ENCODE data around the gene SNTB2.

DNA sequence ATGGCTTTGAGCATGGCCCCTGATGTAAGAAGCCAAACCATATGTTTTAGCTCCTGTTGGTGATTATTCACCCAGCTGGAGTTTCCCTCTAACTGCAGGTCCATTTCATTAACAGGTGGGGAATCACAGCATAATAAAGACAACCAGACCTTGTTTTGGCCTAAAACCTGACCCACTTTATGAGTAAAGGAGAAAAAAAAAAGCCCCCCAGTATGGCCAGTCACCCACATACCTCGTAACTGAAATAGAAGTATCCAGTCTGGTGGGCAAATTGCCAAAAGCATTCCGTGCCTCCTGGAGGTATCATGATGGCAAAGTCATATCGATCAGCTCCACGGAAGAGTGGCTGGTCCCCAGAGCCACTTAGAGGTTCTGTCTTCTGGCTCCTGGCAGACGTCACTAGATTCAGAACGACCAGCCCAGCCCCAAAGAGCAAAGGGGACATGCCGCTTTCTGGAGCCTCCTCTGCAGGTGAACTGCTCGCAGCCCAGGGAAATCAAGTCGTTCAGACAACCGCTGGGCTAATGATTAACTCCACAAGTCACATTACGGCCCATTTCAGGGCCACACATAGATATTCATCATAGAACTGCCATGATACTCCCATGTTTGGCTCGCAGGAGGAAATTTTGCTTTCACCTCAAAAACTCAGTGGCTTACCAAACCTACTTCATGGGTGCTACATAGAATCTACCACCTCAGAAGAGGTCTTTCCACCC, 164.5 kb downstream of the SNTB2 start, which contains the start of gene TMED6:
- TF ChIP-seq, protein P1, sequence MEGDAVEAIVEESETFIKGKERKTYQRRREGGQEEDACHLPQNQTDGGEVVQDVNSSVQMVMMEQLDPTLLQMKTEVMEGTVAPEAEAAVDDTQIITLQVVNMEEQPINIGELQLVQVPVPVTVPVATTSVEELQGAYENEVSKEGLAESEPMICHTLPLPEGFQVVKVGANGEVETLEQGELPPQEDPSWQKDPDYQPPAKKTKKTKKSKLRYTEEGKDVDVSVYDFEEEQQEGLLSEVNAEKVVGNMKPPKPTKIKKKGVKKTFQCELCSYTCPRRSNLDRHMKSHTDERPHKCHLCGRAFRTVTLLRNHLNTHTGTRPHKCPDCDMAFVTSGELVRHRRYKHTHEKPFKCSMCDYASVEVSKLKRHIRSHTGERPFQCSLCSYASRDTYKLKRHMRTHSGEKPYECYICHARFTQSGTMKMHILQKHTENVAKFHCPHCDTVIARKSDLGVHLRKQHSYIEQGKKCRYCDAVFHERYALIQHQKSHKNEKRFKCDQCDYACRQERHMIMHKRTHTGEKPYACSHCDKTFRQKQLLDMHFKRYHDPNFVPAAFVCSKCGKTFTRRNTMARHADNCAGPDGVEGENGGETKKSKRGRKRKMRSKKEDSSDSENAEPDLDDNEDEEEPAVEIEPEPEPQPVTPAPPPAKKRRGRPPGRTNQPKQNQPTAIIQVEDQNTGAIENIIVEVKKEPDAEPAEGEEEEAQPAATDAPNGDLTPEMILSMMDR (IDR thresholded peaks at IDR 0.05): no peak
- TF ChIP-seq POLR2AphosphoS5 (IDR thresholded peaks at IDR 0.05) (peak in 1 of 3 donors; percentile 38), EP300 (IDR thresholded peaks at IDR 0.05) (no peak)
